Activated CD8-positive, alpha-beta T cell treated with anti-CD3 and anti-CD28 coated beads, Interleukin-2, amount 10 ng/mL, durations not matched to agents 7 days and 5 days (primary cell): ENCODE results near the gene KIAA1328. TPM values are rescaled to one million over a fixed set of nuclear protein-coding genes. Genes with fewer than 3 reads are reported as not detected.

ENCODE experiments used
- ATAC-seq: fragments of 150-1000 bp; cut with Tn5 transposase; one replicate; pipeline ENCODE4 v1.10.0; 2021; ENCODE audit warnings: moderate library complexity
- CTCF ChIA-PET: fragments of 350-600 bp; sonication (Branson Sonifier 250); formaldehyde crosslinking; loops from one replicate; lab custom pipeline; 2021; ENCODE audit warnings: antibody characterized with exemption; lab: Charles Lee
- POLR2A ChIA-PET: fragments of 350-600 bp; sonication (Branson Sonifier 250); formaldehyde crosslinking; loops from one replicate; lab custom pipeline; 2021; ENCODE audit warnings: antibody characterized with exemption; lab: Charles Lee
- DNase-seq: peaks from one replicate; pipeline ENCODE4 v3.0.0-alpha.2; 2020
- H3K27ac Mint-ChIP-seq: one replicate; pipeline ENCODE4 v1.8.0; 2021; ENCODE audit warnings: mild to moderate bottlenecking, mixed read lengths
- H3K27me3 Mint-ChIP-seq: one replicate; pipeline ENCODE4 v1.8.0; 2021; ENCODE audit warnings: low read depth, mixed read lengths
- H3K36me3 Mint-ChIP-seq: one replicate; pipeline ENCODE4 v1.8.0; 2021; ENCODE audit warnings: low read depth, mixed read lengths
- H3K4me1 Mint-ChIP-seq: one replicate; pipeline ENCODE4 v1.8.0; 2021; ENCODE audit warnings: low read depth, mixed read lengths
- H3K4me3 Mint-ChIP-seq: one replicate; pipeline ENCODE4 v1.8.0; 2021; ENCODE audit warnings: mild to moderate bottlenecking, mixed read lengths
- H3K9me3 Mint-ChIP-seq: one replicate; pipeline ENCODE4 v1.8.0; 2022; ENCODE audit warnings: mixed read lengths; ENCODE audit not compliant: insufficient read depth
- total RNA-seq, 2 experiments: library from RNA; stranded (reverse); gene quantifications; one replicate each; pipeline ENCODE4 v1.2.3, GENCODE V29; 2021

Gene KIAA1328
- total RNA-seq, 2 experiments from 2014 or later, result 8.4 to 8.7 TPM

GRCh38 chr18:37085362-37085761 lies 256.4 kb downstream of the KIAA1328 start:
- POLR2A ChIA-PET, result no interaction called here
- CTCF ChIA-PET, result no interaction called here
- Mint-ChIP-seq H3K36me3 (no peaks in the 10 kb centered on the region), H3K27ac (no peak overlapping the region), H3K27me3 (no peaks in the 10 kb centered on the region), H3K9me3 (peaks cover 5% of the 10 kb centered on the region), H3K4me3 (no peak overlapping the region), H3K4me1 (no peaks in the 10 kb centered on the region)
- DNase-seq (no peak), ATAC-seq (no peak)

GRCh38 chr18:37107748-37108522 lies 279.0 kb downstream of the KIAA1328 start:
- no peak for ATAC-seq
- Mint-ChIP-seq H3K36me3 (no peaks in the 10 kb centered on the region), H3K27me3 (no peaks in the 10 kb centered on the region), H3K4me1 (no peaks in the 10 kb centered on the region), H3K4me3 (no peak overlapping the region), H3K9me3 (peaks cover 11% of the 10 kb centered on the region), H3K27ac (no peak overlapping the region)
- DNase-seq, result no peak
- POLR2A ChIA-PET, result no interaction called here
- CTCF ChIA-PET, result no interaction called here

GRCh38 chr18:37122877-37123276 lies 293.9 kb downstream of the KIAA1328 start:
- H3K9me3 Mint-ChIP-seq, result no peaks in the 10 kb centered on the region
- DNase-seq (no peak), ATAC-seq (no peak)
- H3K4me1 Mint-ChIP-seq, result no peaks in the 10 kb centered on the region
- CTCF ChIA-PET, result no interaction called here
- H3K27ac Mint-ChIP-seq, result no peak overlapping the region
- POLR2A ChIA-PET, result no interaction called here
- no peak overlapping the region for H3K4me3 Mint-ChIP-seq
- no peaks in the 10 kb centered on the region for H3K36me3 Mint-ChIP-seq
- no peaks in the 10 kb centered on the region for H3K27me3 Mint-ChIP-seq

GRCh38 chr18:37124516-37124915 lies 295.6 kb downstream of the KIAA1328 start:
- no peak overlapping the region for H3K4me3 Mint-ChIP-seq
- POLR2A ChIA-PET, result no interaction called here
- no peaks in the 10 kb centered on the region for H3K27me3 Mint-ChIP-seq
- DNase-seq, result no peak
- H3K9me3 Mint-ChIP-seq, result no peaks in the 10 kb centered on the region
- CTCF ChIA-PET, result no interaction called here
- no peaks in the 10 kb centered on the region for H3K4me1 Mint-ChIP-seq
- ATAC-seq, result no peak
- no peak overlapping the region for H3K27ac Mint-ChIP-seq
- no peaks in the 10 kb centered on the region for H3K36me3 Mint-ChIP-seq

GRCh38 chr18:37135177-37135576 lies 306.2 kb downstream of the KIAA1328 start:
- CTCF ChIA-PET, result no interaction called here
- Mint-ChIP-seq H3K4me1 (no peaks in the 10 kb centered on the region), H3K36me3 (no peaks in the 10 kb centered on the region), H3K9me3 (no peaks in the 10 kb centered on the region), H3K27me3 (no peaks in the 10 kb centered on the region), H3K27ac (no peak overlapping the region), H3K4me3 (no peak overlapping the region)
- ATAC-seq (no peak), DNase-seq (no peak)
- POLR2A ChIA-PET, result no interaction called here

GRCh38 chr18:37138456-37138855 lies 309.5 kb downstream of the KIAA1328 start:
- DNase-seq (no peak), ATAC-seq (no peak)
- ChIA-PET CTCF (no interaction called here), POLR2A (no interaction called here)
- Mint-ChIP-seq H3K9me3 (no peaks in the 10 kb centered on the region), H3K4me3 (no peak overlapping the region), H3K27ac (no peak overlapping the region), H3K4me1 (no peaks in the 10 kb centered on the region), H3K36me3 (no peaks in the 10 kb centered on the region), H3K27me3 (no peaks in the 10 kb centered on the region)

GRCh38 chr18:37139876-37140275 lies 310.9 kb downstream of the KIAA1328 start:
- Mint-ChIP-seq H3K27ac (no peak overlapping the region), H3K36me3 (no peaks in the 10 kb centered on the region), H3K27me3 (no peaks in the 10 kb centered on the region), H3K4me3 (no peak overlapping the region), H3K9me3 (no peaks in the 10 kb centered on the region), H3K4me1 (no peaks in the 10 kb centered on the region)
- CTCF ChIA-PET, result no interaction called here
- ATAC-seq (no peak), DNase-seq (no peak)
- POLR2A ChIA-PET, result no interaction called here

- Mint-ChIP-seq H3K9me3 (no peaks in the 10 kb centered on the region), H3K4me1 (no peaks in the 10 kb centered on the region), H3K27ac (no peak overlapping the region), H3K27me3 (no peaks in the 10 kb centered on the region), H3K36me3 (no peaks in the 10 kb centered on the region), H3K4me3 (no peak overlapping the region)
- DNase-seq (no peak), ATAC-seq (no peak)
- POLR2A ChIA-PET, result no interaction called here
- CTCF ChIA-PET, result no interaction called here
These were observed 316.0 kb downstream of the KIAA1328 start for GRCh38 chr18:37144921-37145320.

- Mint-ChIP-seq H3K27me3 (no peaks in the 10 kb centered on the region), H3K27ac (no peak overlapping the region), H3K4me1 (no peaks in the 10 kb centered on the region), H3K4me3 (no peak overlapping the region), H3K9me3 (no peaks in the 10 kb centered on the region), H3K36me3 (no peaks in the 10 kb centered on the region)
- ATAC-seq, result no peak
- ChIA-PET CTCF (no interaction called here), POLR2A (no interaction called here)
- no peak for DNase-seq
These were observed 327.5 kb downstream of the KIAA1328 start for GRCh38 chr18:37156330-37156942.

GRCh38 chr18:37160038-37160820 lies 331.3 kb downstream of the KIAA1328 start:
- POLR2A ChIA-PET, result no interaction called here
- CTCF ChIA-PET, result no interaction called here
- no peak for ATAC-seq
- Mint-ChIP-seq H3K4me3 (no peak overlapping the region), H3K27me3 (no peaks in the 10 kb centered on the region), H3K27ac (no peak overlapping the region), H3K36me3 (no peaks in the 10 kb centered on the region), H3K4me1 (no peaks in the 10 kb centered on the region), H3K9me3 (no peaks in the 10 kb centered on the region)
- no peak for DNase-seq

- ChIA-PET POLR2A (no interaction called here), CTCF (no interaction called here)
- Mint-ChIP-seq H3K4me1 (no peaks in the 10 kb centered on the region), H3K27ac (no peak overlapping the region), H3K9me3 (no peaks in the 10 kb centered on the region), H3K27me3 (no peaks in the 10 kb centered on the region), H3K36me3 (no peaks in the 10 kb centered on the region), H3K4me3 (no peak overlapping the region)
- ATAC-seq, result no peak
- no peak for DNase-seq
These were observed 332.6 kb downstream of the KIAA1328 start for GRCh38 chr18:37161491-37161890.

- Mint-ChIP-seq H3K9me3 (no peaks in the 10 kb centered on the region), H3K27ac (no peak overlapping the region), H3K4me1 (no peaks in the 10 kb centered on the region), H3K4me3 (no peak overlapping the region), H3K27me3 (no peaks in the 10 kb centered on the region), H3K36me3 (no peaks in the 10 kb centered on the region)
- POLR2A ChIA-PET, result no interaction called here
- no peak for DNase-seq
- CTCF ChIA-PET, result no interaction called here
- no peak for ATAC-seq
These were observed 333.6 kb downstream of the KIAA1328 start for GRCh38 chr18:37162551-37162950.
